Stimulated activated CD4-positive, alpha-beta T cell treated with anti-CD3 and anti-CD28 coated beads, Interleukin-1b, Interleukin-23, amount 100 ng/mL, for 4 hours (primary cell): ENCODE results near the gene LIAS.

Experiments
- DNase-seq, 2 donors: peaks; one replicate each; pipeline ENCODE4 v3.0.0-alpha.2; 2020; ENCODE audit warnings: low read depth in 2 of 2

LIAS gene

GRCh38 chr4:39528061-39528465 lies 69.2 kb downstream of the LIAS start:
- no peak for DNase-seq
